GM10266 (cell line): ENCODE measurements around the gene S1PR1.

Source experiments
- DNase-seq: peaks from one replicate; pipeline ENCODE4 v3.0.0; 2012; ENCODE audit errors: extremely low spot score
- CTCF ChIP-seq: IDR thresholded peaks from 2 replicates; pipeline ENCODE4 v1.5.1; 2012; ENCODE audit warnings: mild to moderate bottlenecking, low read depth; ENCODE audit not compliant: control insufficient read depth, insufficient read depth; ENCODE audit errors: missing control alignments

Gene S1PR1

GRCh38 chr1:101242324-101243050 lies 5.7 kb downstream of the S1PR1 start:
- DNase-seq, result no peak
- TF ChIP-seq CTCF, result no peak

GRCh38 chr1:101243751-101244150 lies 6.9 kb downstream of the S1PR1 start:
- no peak for DNase-seq
- no peak for TF ChIP-seq CTCF

- no peak for TF ChIP-seq CTCF
These were observed 8.0 kb downstream of the S1PR1 start for GRCh38 chr1:101244842-101245241.

GRCh38 chr1:101245246-101245927 lies 8.6 kb downstream of the S1PR1 start:
- no peak for DNase-seq
- TF ChIP-seq CTCF, result no peak

More at GRCh38 chr1:101244842-101245241, 8.0 kb downstream of the S1PR1 start:
- no peak for DNase-seq

GRCh38 chr1:101247404-101248287 lies 10.8 kb downstream of the S1PR1 start:
- TF ChIP-seq CTCF, result no peak
- peak; percentile 61 for DNase-seq

GRCh38 chr1:101250222-101250621 lies 13.4 kb downstream of the S1PR1 start:
- TF ChIP-seq CTCF, result no peak
- no peak for DNase-seq

- no peak for TF ChIP-seq CTCF
- DNase-seq, result no peak
These were observed 13.9 kb downstream of the S1PR1 start for GRCh38 chr1:101250656-101251272.
